HG02840 (cell line): Measurements from ENCODE around the gene MYZAP.

Experiments
- ATAC-seq: cut with Tn5 transposase; IDR thresholded peaks from one replicate; pipeline ENCODE4 v1.9.1; 2021; ENCODE audit warnings: mild to moderate bottlenecking, moderate library complexity, moderate number of reproducible peaks; ENCODE audit not compliant: unreplicated experiment, low FRiP score

The MYZAP gene

DNA sequence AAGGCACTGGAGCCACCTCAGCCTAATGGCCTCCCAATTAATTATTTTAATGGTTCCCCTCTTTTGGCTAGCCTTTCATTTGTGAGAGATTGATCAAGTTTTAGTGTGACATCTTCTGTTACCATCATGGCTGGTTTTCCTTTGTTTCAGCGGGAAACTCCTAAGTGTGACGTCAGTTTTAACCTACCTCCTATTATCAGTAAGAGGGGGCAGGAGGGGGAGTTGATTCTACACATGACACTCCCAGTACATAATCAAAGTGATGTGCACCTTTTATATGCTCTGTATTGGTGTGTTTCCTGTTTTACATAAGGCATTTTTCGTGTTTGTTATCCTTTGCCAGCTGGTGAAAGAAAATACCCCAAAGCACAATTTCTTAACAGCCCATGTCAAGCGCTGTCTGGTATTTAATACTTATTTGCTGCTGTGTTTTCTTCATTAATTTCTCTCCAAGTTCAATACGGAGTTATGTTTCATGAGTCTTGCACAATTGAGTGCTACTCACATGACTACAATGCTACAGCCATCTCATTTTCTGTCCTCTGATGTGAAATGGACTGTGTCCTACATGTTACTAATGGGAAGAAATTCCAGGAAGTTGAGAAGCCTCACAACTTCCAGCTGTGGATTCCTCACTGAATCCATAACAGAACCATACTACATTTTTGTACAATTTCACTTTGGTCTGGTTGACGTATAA lies 62.6 kb downstream of the MYZAP start:
- ATAC-seq = no peak

DNA sequence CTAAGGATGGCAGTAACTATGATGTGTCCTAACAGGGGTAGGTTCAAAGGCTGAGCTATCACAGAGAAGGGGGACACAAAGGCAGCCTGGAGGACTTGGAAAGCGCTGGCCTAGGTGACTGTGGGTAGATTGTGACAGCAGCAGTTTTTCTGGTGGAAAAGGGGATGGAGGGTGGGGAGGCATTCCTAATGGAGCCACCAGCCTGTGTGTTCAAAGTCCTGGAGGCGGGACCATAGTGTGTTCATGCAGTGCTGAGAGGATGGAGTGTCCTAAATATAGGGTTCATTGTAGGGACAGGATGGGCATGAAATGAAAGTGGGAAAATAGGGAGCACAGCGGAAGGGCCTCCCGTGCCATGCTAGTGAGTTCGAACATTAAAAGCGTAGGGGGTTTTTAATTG lies 63.3 kb downstream of the MYZAP start:
- no peak for ATAC-seq

DNA sequence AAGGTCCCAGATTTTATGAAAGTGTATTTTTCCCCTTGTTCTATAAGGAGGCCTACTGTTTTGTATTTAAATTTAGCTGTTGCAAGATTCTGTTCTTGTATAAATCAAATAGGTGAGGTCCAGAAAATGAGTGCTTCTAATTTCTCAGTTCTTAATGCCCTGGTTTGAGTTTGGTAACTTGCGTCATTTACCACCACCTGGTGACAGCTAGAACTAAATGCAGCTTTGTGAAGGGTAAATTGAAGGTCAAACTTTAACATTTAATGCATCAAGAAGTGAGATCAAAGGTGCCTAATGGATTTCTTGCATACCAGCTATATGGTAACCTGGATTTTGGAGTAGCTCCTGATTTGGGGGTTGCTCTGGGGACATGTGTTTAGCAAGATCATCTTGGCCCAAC lies 64.1 kb downstream of the MYZAP start:
- no peak for ATAC-seq

DNA sequence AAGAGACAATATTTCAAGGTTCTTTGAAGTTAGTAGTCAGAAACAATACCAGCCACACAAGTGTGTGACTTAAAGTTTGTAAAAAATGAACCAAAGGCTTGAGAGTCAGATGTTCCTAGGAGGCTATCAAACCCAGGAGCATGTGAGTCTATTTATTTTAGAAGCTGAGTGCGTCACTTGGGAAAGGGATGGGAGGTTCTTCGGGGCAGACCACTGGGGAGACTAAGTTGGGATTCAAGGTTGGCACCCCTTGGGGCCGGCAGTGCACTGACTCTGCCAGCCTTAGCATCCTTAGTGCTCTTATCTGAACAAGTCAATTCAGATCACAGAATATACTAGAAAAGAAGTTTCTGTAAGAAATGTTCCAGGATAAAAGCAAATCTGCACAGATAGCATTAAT lies 64.7 kb downstream of the MYZAP start:
- no peak for ATAC-seq

DNA sequence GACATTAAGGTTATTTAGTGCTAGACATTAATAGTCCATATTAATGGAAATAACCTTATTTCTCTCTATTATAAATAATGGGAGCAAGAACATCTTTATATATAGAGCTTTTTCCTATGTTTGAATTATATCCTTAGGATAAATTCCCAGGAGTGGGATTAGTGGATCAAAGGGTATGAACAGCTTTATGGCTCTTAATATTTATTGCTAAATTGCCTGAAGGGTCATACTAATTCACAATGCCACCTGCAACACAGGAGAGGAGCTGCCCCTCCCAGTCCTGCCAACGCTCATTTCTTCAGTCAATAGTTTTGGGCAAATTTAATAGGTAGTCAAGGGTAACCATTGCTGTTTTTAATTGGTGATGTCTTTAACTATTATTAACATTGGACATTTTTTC lies 65.9 kb downstream of the MYZAP start:
- ATAC-seq = no peak

DNA sequence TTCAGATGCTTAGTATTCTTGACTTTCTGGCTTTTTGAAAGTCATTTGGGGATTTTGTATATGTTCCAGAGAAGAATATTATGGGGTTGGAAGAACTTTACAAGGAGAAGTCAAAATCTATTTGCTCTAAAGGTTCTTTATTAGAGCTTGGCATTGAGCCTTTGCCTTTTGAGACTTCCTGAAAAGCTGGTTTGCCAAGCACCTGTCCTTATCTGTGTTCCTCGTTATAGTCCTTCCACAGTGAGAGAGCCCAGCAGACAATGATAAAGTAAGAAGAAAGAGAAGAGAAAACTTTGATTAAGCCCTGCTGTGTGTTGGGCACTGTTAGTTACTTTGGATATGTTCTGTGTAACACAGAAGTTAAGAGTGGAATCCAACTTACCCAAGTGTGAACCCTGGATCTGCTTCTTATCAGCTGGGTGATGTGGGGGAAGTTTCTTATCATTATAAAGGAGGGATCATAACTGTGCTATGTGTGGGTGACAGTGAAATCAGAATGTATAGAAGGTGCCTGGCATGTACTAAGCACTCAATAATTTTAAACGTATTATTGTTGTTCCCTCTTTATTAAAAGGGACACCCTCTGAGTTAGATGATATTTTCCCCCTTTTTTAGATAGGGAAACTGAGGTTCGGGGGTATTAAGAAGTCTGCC lies 70.5 kb downstream of the MYZAP start:
- no peak for ATAC-seq

DNA sequence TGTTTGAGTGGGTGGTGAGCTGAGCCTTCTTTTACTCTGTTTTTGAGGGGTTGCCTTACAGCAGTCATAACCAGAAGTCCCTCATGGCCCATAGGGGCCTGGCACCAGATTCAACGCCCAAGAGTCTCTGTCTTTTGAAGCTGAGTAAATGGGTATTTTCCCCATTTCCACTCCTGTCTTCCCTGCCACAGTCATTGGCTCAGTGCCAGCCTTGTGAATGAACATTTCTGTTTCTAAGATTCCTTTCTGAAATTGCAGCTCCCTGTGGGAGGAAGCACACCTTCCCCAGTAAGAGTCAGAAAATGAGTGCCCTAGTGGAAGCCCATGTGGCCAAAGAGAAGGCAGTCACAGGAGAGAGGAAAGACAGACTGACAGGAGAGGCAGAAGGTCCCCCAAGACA lies 71.1 kb downstream of the MYZAP start:
- no peak for ATAC-seq

DNA sequence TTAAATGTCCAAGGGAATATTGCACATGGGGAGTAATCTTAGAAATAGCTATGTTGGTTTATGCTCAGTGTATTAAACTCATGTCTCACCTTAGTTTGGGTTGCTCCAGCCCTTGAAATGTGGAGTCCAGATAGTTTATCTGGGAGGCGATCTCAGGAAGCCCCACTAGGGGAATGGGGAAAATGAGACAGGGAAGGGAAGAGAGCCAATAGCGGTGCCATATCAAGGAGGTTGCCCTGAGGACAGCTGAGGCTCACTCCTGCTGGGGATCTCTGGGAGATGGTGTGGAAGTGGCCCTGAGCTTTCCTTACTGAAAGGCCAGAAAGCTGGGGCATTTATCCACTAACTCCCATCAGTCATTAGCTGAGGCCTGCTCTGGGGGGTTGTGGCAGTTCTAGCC lies 71.6 kb downstream of the MYZAP start:
- ATAC-seq = no peak

DNA sequence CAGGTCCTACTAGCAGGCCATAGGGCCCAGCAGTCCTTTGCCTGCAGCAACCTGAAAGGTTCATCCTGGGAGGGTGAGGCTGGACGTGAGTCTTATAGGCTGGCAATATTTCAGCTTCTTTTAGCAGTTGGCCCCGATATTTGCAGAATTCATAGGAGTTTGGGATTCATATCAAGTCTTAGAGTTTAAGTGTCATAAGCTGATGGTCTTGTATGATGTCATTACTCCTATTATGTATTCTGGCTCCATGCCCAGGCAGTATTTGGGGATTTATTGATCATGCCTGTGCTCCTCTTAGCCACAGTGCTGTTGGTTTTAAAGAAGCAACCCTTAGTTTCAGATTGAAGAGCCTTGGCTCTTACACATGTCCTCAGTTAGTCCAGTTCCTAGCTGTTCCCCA lies 73.5 kb downstream of the MYZAP start:
- ATAC-seq = no peak

DNA sequence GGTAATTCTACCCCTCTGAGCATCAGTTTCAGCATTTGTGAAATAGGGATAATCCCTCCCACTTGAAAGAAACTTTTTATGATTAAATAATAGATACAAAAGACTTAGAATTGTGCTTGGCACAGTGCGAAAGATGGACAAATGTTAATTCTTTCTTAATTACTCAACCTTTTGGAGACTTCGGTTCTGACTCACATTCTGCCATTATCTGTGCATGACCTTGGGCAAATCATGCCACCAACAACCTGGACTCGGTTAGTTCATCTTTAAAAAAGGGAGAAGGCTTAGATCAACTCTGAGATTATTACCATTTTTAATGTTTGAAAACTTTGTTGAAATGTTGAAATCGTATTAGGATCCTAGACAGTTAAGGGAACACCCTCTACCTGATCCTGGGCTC lies 74.2 kb downstream of the MYZAP start:
- ATAC-seq = no peak

DNA sequence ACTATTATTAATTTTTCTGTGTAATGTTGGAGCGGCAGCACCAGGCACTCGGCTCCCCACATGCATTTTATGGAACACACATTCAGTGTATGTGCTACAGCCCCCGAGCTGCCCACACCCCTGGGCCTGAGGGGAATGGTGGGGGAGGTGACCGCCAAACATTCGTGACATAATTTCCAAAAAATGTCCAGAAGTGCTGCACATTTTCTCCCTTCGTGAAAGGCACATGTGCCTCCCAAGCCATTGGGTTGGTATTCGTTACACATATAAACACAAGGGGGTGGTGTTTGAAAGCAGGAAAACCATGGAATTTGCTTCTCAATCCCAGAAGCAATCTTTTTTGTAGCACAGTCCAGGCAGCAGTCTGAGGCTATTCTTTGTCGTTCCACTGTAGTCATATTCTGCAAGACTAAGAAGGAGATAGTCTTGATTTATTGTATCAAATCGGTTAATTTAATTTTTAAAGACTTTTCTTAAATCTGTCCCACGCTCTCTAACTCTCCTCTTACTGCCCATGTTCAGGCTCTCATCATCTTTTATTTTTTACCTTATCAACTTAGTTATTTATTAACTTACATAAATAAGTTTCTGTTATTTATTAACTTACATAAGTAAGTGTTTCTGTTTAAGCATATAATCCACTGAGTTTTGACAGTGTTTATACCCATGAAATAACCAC lies 75.6 kb downstream of the MYZAP start:
- ATAC-seq = no peak

DNA sequence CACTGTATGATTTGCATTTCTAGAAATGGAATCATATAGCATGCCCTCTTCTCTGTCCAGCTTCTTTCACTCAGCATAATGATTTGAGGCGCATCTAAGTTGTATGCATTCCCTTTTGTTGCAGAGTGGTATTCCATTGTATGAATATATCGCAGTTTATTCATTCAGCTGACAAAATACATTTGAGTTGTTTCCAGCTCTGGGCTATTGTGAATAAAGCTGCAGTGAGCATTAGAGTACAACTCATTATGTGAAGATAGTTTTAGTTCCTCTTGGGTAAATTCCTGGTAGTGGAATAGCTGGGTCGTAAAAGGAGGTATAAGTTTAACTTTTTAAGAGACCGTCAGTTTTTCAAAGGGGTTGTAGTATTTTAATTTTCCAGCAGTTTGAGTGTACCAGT lies 76.3 kb downstream of the MYZAP start:
- no peak for ATAC-seq

DNA sequence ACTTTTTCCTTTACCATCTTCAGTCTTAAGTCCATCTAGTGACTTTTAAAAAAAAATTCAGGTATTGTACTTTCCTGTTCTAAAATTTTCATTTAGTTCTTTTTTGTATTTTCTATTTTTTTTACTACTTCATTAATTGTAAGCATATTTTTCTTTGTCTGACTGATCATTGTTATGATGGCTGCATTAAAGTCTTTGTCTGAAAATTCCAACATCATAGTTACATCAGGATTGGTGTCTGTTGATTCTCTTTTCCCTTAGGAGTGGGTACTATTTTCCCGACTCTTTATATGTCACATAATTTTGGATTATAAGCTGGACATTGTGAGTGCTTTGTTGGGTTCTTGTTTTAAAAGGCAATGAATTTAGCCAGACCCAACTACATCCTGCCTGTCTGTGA lies 79.9 kb downstream of the MYZAP start:
- ATAC-seq = no peak

DNA sequence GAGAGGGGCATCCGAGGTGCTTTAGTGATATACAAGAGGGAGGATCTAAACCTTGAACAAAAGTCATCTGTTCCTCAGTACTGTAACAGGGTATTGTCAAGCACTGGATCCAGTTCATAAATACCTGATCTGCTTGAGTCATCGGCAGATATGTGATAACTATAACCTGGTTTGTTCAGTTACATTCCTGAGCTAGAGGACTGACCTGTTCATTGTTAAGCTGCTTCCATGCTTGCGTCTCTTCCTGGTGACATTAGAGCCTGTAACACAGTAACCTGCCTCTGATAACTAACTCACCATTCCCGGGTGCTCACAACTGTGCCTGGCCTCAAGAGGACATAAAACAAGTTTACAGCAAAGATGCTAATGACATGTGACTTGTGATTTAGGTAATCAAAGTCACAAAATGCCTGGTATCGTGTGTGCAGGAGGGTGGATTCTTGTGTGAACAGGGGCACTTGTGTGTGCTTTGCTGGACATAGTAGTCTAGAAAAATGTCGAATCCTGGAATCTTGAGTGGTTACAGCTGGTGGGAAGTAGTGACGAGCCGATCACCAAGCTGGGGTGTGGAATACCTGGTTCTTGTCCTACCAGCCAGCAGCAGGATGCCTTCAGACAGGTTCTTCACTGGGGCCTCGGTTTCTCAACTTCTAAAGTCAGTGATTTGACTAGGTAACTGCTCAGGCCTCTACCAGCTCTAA lies 83.9 kb downstream of the MYZAP start:
- ATAC-seq = no peak

DNA sequence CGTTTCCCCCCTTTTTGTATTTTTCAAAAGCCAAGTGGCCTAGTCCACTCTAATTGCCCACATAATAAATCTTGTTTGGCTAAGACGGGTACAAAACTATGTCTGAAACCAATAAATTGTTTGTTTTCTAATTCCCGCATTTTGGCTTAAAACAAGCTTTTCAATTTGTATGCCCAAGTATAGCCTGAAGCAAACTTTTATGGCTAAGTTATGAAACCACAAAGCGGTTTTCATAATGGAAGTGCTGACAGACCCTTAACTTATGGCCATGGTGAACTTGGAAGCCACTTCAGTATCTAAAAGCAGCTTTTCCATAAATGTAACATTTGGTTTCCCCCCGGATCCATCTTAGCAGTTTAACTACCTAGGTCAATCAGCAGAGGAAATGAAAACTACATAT lies 84.9 kb downstream of the MYZAP start:
- ATAC-seq = no peak

DNA sequence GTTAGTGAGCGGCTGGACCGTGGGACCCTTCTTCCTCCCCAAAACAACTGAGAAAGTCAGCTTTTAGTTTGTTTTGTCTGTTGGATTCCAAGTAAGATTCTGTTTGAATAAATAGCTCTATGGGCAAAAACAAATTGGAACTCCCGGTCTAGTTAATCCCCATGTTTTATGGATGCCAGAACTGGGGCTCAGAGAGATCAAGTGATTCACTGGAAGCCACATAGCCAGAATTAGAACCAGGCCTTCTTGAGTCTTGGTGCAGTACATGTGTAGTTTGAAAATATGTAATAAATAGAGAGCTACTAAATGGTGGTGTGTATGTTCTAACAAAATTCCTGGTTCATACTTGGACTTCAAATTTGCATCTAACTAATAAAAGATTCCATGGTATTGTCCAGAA lies 85.5 kb downstream of the MYZAP start:
- no peak for ATAC-seq

DNA sequence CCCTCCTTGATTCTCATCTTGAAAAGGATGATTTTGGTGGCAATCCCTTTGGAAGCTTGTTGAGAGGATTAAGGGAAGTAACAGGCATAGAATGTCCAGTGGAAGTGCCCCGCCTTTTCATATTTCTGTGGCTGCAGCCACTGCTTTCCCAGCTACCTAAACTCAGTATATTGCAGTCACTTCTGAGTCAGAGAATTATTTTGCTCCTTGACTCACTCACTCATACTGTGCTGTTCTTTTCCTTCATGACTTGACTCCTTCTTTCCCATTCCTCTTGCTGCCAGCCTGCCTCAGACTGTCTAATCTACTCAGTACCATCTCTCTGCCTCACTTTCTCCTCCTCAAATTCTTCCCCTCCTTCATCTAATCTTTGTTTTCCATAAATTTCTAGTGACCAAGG lies 88.3 kb downstream of the MYZAP start:
- ATAC-seq = no peak

DNA sequence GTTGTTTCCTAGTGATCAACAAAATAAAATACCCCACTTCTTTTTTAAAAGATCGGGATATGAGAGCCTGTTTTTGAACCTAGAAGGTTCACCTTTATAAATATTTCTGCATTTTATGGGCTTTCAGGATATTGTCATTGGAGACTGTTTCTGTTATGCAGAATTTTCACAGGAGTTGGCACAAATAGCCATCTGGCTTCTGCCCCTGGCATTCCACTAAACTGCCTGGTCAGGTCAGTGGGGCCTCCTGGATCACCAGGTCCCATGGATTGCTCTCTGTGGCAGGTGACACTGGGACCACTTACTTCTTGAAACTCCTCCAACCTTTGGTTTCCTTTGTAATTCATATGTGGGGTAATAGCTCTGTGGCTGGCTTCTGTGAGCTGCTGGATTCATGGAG lies 89.3 kb downstream of the MYZAP start:
- ATAC-seq = no peak

DNA sequence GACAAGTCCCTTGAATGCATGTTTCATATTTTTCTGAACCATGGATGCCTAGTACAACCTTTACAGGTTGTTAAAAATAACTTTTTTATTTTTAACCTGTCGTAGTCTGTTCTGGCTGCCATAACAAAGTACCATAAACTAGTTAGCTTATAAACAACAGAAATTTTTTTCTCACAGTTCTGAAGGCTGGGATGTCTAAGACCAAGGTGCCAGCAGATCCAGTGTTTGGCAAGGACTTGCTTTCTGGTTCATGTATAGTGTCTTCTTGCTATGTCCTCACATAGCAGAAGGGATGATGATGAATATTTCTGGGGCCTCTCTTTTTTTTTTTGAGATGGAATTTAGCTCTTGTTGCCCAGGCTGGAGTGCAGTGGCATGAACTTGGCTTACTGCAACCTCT lies 91.8 kb downstream of the MYZAP start:
- no peak for ATAC-seq

DNA sequence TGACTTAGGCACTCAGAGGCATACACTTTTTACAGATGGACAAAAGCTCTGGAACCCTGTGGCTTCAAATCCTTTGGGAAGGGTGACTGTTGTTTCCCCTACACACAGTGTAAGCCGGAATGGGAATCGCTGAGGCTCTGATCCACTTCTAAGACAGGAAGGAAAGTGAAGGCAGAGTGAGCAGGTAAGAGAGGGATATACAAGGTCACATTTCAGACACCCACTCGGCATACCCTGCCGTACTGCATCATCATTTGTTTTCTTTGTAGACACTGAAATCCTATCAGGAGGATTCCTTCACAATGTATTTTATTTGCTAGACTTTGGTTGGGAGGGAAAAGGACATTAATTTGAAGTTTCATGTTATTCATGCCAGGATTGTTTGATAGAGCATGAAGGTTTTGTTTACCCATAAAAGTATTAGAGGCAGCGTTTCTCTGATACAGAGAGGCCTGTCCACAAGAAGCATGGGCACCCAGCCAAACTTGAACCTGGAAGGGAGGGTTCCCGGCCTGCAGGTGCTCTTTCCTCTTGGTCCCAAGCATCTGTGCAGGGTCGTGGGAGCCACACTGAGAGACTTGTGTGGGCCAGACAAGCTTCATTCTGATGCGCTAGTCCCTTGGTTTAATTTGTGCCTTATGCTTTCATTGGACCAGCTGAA lies 92.9 kb downstream of the MYZAP start:
- no peak for ATAC-seq
